OCI-LY7 (cell line): ENCODE data around the gene HSD17B4. TPM values are rescaled to one million over a fixed set of nuclear protein-coding genes. Genes with fewer than 3 reads are reported as not detected.

Experiments
- Bru-seq: library from RNA; stranded (reverse); fragments of 400-500 nt; gene quantifications from one replicate; lab custom pipeline; 2021; lab: Mats Ljungman, UMichigan
- BruChase-seq, 2 experiments: library from RNA; stranded (reverse); fragments of 400-500 nt; gene quantifications; one replicate each; lab custom pipeline; 2021; lab: Mats Ljungman, UMichigan
- BruUV-seq: library from RNA; stranded (reverse); fragments of 400-500 nt; replicated peaks from 2 replicates; lab custom pipeline; 2021; lab: Mats Ljungman, UMichigan
- CTCF ChIA-PET: fragments of 300-600 bp; sonication (Branson Sonifier 250); formaldehyde crosslinking; loops from one replicate; lab custom pipeline; 2022; ENCODE audit warnings: antibody characterized with exemption; ENCODE audit not compliant: unreplicated experiment; lab: Charles Lee
- POLR2A ChIA-PET: fragments of 300-600 bp; sonication (Branson Sonifier 250); formaldehyde crosslinking; loops from one replicate; lab custom pipeline; 2022; ENCODE audit warnings: antibody characterized with exemption; lab: Charles Lee
- DNase-seq: peaks from one replicate; pipeline ENCODE4 v3.0.0-alpha.2; 2015; ENCODE audit warnings: low spot score
- H2AFZ ChIP-seq: fragments of 200-600 bp; sonication (generic), shearing (Covaris generic); 2 replicates; pipeline ENCODE4 v1.6.1; 2014; ENCODE audit warnings: mild to moderate bottlenecking, antibody characterized with exemption, low read length, moderate library complexity
- H3K27ac ChIP-seq: fragments of 200-600 bp; sonication (generic); 2 replicates; pipeline ENCODE4 v1.5.1; 2014; ENCODE audit warnings: mixed run types, low read depth, mild to moderate bottlenecking, moderate library complexity, low read length, inconsistent platforms; ENCODE audit not compliant: poor library complexity, severe bottlenecking
- H3K36me3 ChIP-seq: fragments of 200-600 bp; sonication (generic); 2 replicates; pipeline ENCODE4 v1.6.1; 2014; ENCODE audit warnings: mild to moderate bottlenecking, antibody characterized with exemption, low read length, moderate library complexity, mixed read lengths; ENCODE audit not compliant: insufficient read depth
- H3K4me1 ChIP-seq: fragments of 200-600 bp; sonication (generic); 2 replicates; pipeline ENCODE4 v1.5.1; 2014; ENCODE audit warnings: mild to moderate bottlenecking, low read length; ENCODE audit not compliant: insufficient read depth, poor library complexity, severe bottlenecking
- H3K4me2 ChIP-seq: fragments of 200-600 bp; sonication (generic); 2 replicates; pipeline ENCODE4 v1.6.1; 2014; ENCODE audit warnings: mild to moderate bottlenecking, low read length
- H3K4me3 ChIP-seq: fragments of 200-600 bp; sonication (generic); 2 replicates; pipeline ENCODE4 v1.5.1; 2014; ENCODE audit warnings: mild to moderate bottlenecking, low read depth, low read length; ENCODE audit not compliant: poor library complexity, severe bottlenecking
- H3K79me2 ChIP-seq: fragments of 200-600 bp; sonication (generic); 2 replicates; pipeline ENCODE4 v1.6.1; 2016; ENCODE audit warnings: low read depth, mild to moderate bottlenecking, low read length, moderate library complexity, mixed read lengths; ENCODE audit not compliant: insufficient read depth
- H3K9me2 ChIP-seq: fragments of 200-600 bp; sonication (generic); 2 replicates; pipeline ENCODE4 v1.6.1; 2016; ENCODE audit warnings: mild to moderate bottlenecking, low read length, mixed read lengths; ENCODE audit not compliant: insufficient read depth
- H3K9me3 ChIP-seq: fragments of 200-600 bp; sonication (generic); 2 replicates; pipeline ENCODE4 v1.6.1; 2014; ENCODE audit warnings: mild to moderate bottlenecking, mixed run types, low read length, mixed read lengths
- H4K20me1 ChIP-seq: fragments of 200-600 bp; sonication (generic); 2 replicates; pipeline ENCODE4 v1.6.1; 2014; ENCODE audit warnings: mild to moderate bottlenecking, antibody characterized with exemption, low read length, moderate library complexity, mixed read lengths; ENCODE audit not compliant: insufficient read depth
- CTCF ChIP-seq: fragments of 200-600 bp; sonication (generic); conservative IDR thresholded peaks from 2 replicates; pipeline ENCODE4 v1.5.1; 2014; ENCODE audit warnings: mild to moderate bottlenecking, antibody characterized with exemption, low read length, moderate library complexity, mixed read lengths
- EZH2phosphoT487 ChIP-seq: fragments of 200-600 bp; sonication (generic); IDR thresholded peaks from 2 replicates; pipeline ENCODE4 v1.6.1; 2018; ENCODE audit warnings: low read depth, borderline replicate concordance, mild to moderate bottlenecking, mixed run types, antibody characterized with exemption, low read length, moderate library complexity, mixed read lengths
- intact Hi-C: fragments of 100-400 bp; cut with micrococcal nuclease; formaldehyde crosslinking; loops from one replicate; pipeline ENCODE4 v1.10.0; 2022; ENCODE audit not compliant: unreplicated experiment
- long read RNA-seq: library from polyadenylated mRNA; stranded (forward); transcript quantifications from one replicate; pipeline ENCODE4 v2.0.0, GENCODE V29; 2022
- total RNA-seq, 2 experiments: library from RNA; depleted of rRNA in 1 of 2; stranded (reverse); fragments of >200 nt in 1 of 2; shearing (Covaris generic) in 1 of 2; gene quantifications; 2 replicates each; pipeline ENCODE4 v1.2.3, GENCODE V29; 2014 to 2022

Gene HSD17B4
- total RNA-seq (2014; rRNA removed; shearing (Covaris generic)) = 55.4 and 81.4 TPM in 2 replicates
- total RNA-seq (2022) = 99.9 and 145 TPM in 2 replicates
- percentile 69 among the genes with signal in this experiment for Bru-seq, nascent RNA
- percentile 65 among the genes with signal in this experiment for BruChase-seq, experiment 1, labeled RNA remaining after a 6-hour chase
- BruChase-seq, experiment 2, labeled RNA remaining after a 2-hour chase = percentile 62 among the genes with signal in this experiment
- long read RNA-seq, transcript HSD17B4-201 (24 exons, 2,685 nt) = major isoform, 40 of 63 reads
- long read RNA-seq, partial matches to known transcripts = 12 of 63 reads
- long read RNA-seq, other reads (novel, unspliced or antisense) = 6 of 63 reads

GRCh38 chr5:119452373-119453039, at the start of gene HSD17B4:
TSS of gene HSD17B4 (plus strand) at chr5:119452497. CDS start at chr5:119452576, 79 bp downstream.
- intact Hi-C loops = loop anchor here (1.0 kb wide), 1 partner anchor 382 kb away; no protein-coding TSS in a partner anchor

GRCh38 chr5:119402555-119402954, 49.7 kb upstream of the HSD17B4 start:
- Histone ChIP-seq H3K9me2 (no peaks in the 10 kb centered on the region), H2AFZ (0 out of 2 replicates have a peak overlapping the region, but pooled peaks have one; percentile 10), H3K4me2 (no peak overlapping the region; the same call in 1 of the 2 replicates), H3K27ac (no peak overlapping the region), H3K36me3 (no peaks in the 10 kb centered on the region), H3K4me1 (peaks cover 49% of the 10 kb centered on the region), H4K20me1 (no peaks in the 10 kb centered on the region), H3K4me3 (no peak overlapping the region), H3K79me2 (no peaks in the 10 kb centered on the region), H3K9me3 (no peaks in the 10 kb centered on the region)
- no TSS peak for BruUV-seq
- intact Hi-C loops = no loop called here
- no peak for DNase-seq
- ChIA-PET CTCF (no interaction called here), POLR2A (interaction anchor here (0.7 to 2.0 kb wide), 8 partner anchors 9 to 87 kb away, joined by 4 to 9 read pairs (median 6); no protein-coding TSS in a partner anchor)
- TF ChIP-seq CTCF (no peak), EZH2phosphoT487 (no peak)

More at GRCh38 chr5:119452373-119453039, at the start of gene HSD17B4:
- Histone ChIP-seq H3K36me3 (no peaks in the 10 kb centered on the region), H3K9me3 (peaks cover 20% of the 10 kb centered on the region), H3K4me2 (peak within 1 kb of the TSS; percentile 85), H3K9me2 (no peaks in the 10 kb centered on the region), H3K4me3 (peak within 1 kb of the TSS; percentile 74), H4K20me1 (no peaks in the 10 kb centered on the region), H2AFZ (peak within 1 kb of the TSS; percentile 87), H3K79me2 (peaks cover 7% of the 10 kb centered on the region; the same call in 1 of the 2 replicates), H3K27ac (peak within 1 kb of the TSS; percentile 33), H3K4me1 (peaks cover 20% of the 10 kb centered on the region)
- TF ChIP-seq EZH2phosphoT487 (no peak), CTCF (no peak)
- no TSS peak for BruUV-seq
- ChIA-PET POLR2A (interaction anchor here (0.6 to 1.3 kb wide), 4 partner anchors 71 to 379 kb away, joined by 3 to 6 read pairs (median 4); no protein-coding TSS in a partner anchor), CTCF (interaction anchor here (0.5 to 1.0 kb wide), 5 partner anchors 183 to 822 kb away, joined by 3 to 4 read pairs (median 3); no protein-coding TSS in a partner anchor)
- DNase-seq = peak; percentile 89
